C1 segment of cervical spinal cord (tissue), 14 donors: ENCODE results near the gene RHBDL2.
A peak's percentile ranks its signal among the peaks of the same experiment; 100 is the strongest.
"Not testable (repeated sequence)": the region's sequence is repeated elsewhere in the genome, so short reads cannot be mapped to it uniquely, and the experiment has no call there.

ENCODE experiments used
- DNase-seq, 14 donors: peaks; one replicate each; lab custom pipeline; 2025; lab: John Stamatoyannopoulos, UW

The RHBDL2 gene

GRCh38 chr1:38932571-38932970 lies 9.1 kb downstream of the RHBDL2 start:
- DNase-seq, result no peak

GRCh38 chr1:38929476-38929875 lies 12.2 kb downstream of the RHBDL2 start:
- DNase-seq, result peak in 12 of 14 donors; percentile 28 to 89 (median 77)

DNA sequence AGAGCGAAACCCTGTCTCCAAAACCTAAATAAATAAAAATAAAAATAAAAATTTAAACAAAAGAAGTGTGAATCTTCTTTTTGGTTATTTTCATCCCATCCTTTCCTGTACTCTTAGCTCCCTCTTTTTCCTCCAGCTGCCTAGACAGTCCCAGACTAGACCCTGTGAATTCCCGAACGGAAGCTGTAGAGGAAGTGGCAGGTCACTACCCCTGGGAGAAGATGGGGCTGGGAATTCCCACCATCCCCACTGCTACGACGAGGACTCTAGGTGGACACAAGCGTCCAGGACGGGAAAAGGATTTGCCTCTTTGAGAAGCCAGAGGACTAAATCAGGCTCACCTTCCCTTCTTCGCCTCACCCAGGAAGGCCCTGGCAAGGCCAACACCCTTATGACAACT lies 12.6 kb downstream of the RHBDL2 start:
- DNase-seq, result peak in 1 of 14 donors; percentile 85

DNA sequence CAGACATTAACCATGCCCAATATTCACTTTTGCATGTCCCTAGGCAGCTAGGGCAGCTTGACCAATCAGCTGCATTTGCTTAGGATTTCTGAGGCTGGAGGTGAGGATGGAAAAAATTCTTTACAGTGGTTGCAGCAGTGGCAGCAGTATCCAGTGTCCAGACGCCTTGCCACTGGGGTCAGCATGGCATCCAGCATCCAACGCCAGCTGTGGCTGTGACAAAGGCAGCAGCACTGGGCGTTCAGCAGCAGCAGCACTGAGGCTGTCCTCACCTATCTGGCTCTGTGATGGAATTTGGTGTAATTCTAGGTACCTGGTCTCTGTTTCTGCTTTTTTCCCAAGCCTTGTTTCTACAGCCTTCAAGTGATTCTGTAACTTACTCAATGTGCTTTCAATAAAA lies 15.5 kb downstream of the RHBDL2 start:
- DNase-seq, result peak in 4 of 14 donors; percentile 2 to 24 (median 8)

DNA sequence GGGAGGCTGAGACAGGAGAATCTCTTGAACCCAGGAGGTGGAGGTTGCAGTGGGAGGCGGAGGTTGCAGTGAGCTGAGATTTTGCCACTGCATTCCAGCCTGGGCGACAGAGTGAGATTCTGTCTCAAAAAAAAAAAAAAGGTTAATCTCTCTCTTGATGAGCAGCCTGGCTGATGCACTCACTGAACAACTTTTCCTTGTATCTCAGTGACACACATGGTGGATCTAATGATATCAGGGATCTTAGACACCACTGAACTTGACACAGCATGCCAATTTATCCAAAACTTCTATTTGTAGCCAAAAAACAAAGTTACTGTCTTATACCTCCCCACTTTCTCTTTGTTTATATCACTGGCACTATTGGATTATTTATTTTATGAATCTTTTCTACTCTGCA lies 16.2 kb downstream of the RHBDL2 start:
- DNase-seq, result no peak

DNA sequence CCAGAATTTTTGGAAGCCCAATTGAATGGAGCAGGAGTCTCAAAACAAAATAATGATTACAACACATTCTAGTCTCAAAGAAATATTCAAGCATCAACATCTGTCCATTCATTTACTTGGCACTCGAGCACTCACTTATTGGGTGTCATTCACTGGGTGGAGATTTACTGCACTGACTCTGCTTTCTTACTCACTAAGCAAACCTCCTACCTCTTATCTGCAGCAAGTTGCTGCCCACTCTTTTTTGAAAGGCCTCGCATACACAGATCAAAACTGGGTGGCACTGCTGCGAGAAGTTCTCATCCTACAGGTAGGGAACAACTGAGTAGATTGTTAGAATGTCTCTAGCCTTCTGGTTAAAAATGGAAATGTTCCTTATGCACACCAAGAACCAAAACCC lies 18.0 kb downstream of the RHBDL2 start:
- DNase-seq, result no peak

- peak in 9 of 14 donors; percentile 8 to 61 (median 27) for DNase-seq
Measured at GRCh38 chr1:38919130-38919529, 22.5 kb downstream of the RHBDL2 start.

DNA sequence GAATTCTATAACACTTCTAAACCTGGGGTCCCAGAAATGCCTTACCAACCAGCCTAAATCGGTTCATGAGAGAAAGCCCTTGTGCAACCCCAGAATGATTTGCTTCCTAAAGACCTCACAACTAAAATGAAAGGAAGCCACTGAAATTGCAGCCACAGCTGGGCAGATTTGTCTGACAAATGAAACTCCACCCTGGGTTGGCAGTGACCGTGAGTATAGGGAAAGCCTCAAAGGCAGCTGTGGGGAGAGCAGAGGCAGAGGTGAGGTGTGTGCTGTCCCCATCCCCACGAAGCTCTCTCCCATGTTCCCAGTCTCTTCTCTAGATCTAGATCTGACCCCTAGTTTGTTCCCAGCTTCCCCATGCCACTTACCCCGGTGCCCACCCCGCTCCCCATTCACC lies 23.1 kb downstream of the RHBDL2 start:
- peak in 1 of 14 donors; percentile 62 for DNase-seq

DNA sequence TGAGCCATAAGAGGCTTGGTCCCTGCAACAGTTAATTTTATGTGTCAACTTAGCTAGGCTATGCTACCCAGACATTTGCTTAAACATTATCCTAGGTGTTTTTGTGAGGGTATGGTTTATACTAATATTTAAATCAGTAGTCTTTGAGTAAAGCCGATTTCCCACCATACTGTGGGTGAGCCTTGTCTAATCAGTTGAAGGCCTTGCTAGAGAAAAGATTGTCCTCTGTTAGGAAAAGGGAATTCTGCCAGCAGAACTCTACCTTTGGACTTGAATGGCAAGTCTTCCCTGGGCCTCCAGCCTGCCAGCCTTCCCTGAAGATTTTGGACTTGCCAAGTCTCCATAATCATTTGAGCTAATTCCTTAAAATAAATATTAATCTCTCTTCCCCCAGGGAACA lies 23.9 kb downstream of the RHBDL2 start:
- no peak for DNase-seq

DNA sequence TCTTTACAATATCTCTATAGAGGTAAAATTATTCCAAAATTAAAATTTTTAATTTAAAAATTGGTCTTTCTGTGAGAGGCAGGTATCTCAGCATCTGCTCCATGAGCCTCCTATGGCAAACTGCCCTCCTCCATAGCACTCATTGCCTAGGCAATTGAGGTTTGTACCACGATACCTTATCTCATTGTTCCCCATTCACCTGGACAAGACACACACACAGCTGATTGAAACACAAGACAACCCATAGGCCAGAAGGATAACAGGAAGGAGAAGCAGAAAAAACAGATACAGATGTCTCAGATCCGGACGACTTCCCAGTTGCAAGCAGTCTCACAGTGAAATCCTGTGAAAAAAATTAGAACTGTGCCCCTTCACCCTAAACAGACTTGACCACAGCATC lies 24.3 kb downstream of the RHBDL2 start:
- DNase-seq, result no peak

- no peak for DNase-seq
Measured at GRCh38 chr1:38915352-38915948, 26.2 kb downstream of the RHBDL2 start.

GRCh38 chr1:38914908-38915307 lies 26.7 kb downstream of the RHBDL2 start:
- not testable (repeated sequence) for DNase-seq

- peak in 3 of 14 donors; percentile 5 to 86 (median 18) for DNase-seq
Measured at GRCh38 chr1:38908821-38909220, 32.8 kb downstream of the RHBDL2 start.

GRCh38 chr1:38905985-38906384 lies 35.6 kb downstream of the RHBDL2 start:
- no peak for DNase-seq

DNA sequence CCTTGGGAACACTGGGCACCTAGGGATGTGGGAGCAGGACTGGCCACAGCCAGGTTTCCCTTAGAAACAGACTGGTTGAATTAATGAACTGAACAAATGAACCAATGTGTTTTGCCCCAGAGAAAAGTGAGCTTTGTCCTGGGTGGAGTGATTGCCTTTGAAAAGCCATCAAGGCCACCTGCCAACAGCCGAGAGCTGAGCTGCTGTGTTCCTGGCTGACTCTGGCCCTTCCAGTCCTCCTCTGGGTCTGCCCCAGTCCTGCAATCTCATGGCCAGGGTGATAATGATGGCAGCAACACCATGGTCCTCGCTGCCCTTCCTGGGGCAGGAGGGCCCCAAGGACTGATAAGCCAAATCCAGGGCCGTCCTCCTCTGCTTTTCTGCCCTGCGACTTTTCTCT lies 42.1 kb downstream of the RHBDL2 start:
- no peak for DNase-seq

GRCh38 chr1:38898653-38899230 lies 42.9 kb downstream of the RHBDL2 start:
- no peak for DNase-seq

GRCh38 chr1:38896169-38896568 lies 45.5 kb downstream of the RHBDL2 start:
- DNase-seq, result no peak

- DNase-seq, result no peak
Measured at GRCh38 chr1:38892976-38893375, 48.7 kb downstream of the RHBDL2 start.

GRCh38 chr1:38891753-38892152 lies 49.9 kb downstream of the RHBDL2 start:
- DNase-seq, result no peak

DNA sequence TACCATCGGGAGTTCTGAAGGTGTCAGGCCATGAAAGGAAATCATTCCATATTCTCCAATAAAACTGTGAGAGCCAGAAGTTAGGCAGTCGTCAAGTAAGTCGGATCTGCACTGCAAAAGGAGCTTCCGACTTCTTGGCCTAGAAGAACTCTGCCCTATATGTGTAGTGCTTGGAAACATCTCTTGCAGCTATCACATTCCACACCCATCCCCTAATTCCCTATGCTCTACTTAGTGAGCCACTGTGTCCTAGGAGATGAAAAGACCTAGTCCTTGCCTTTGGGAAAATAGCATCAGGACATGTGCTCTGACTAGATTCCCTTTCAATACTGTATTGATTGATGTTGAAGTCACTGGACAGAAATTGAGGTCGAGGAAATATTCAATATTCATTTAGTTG lies 52.0 kb downstream of the RHBDL2 start:
- no peak for DNase-seq

DNA sequence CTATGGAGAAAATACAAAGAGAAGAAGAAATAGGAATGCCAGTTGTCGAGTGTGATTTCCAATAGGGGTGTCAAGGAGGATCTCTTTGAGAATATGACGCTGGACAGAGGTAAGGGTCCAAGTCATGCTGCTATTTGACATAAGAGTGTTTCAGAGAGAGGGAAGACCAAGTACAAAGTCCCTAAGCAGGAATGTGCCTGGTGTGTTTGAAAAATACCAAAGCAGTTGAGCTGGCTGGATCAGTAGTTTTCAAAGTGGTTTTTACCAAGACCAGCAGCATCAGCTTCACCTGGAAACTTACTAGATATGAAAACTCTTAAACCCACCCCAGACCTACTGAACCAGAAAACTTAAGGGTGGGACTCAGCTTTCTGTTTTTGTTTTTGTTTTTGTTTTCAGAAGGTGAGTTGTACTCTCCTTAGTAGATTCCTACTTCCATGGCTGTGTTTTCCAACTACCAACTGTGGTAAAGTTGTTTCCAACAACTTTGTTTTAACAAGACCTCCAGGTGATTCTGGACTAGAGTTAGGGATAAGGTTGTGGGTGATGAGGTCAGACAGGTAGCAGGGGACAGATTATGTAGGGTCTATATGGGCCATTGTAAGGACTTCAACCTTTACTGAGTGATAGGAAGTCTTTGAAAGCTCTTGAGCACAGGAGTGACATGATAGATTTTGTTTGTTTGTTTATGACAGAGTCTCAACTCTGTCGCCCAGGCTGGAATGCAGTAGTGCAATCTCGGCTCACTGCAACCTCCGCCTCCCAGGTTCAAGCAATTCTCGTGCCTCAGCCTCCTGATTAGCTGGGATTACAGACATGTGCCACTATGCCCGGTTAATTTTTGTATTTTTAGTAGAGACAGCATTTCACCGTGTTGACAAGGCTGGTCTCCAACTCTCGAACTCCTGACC lies 53.0 kb downstream of the RHBDL2 start:
- DNase-seq, result no peak

- DNase-seq, result no peak
Measured at GRCh38 chr1:38885092-38885491, 56.5 kb downstream of the RHBDL2 start.

DNA sequence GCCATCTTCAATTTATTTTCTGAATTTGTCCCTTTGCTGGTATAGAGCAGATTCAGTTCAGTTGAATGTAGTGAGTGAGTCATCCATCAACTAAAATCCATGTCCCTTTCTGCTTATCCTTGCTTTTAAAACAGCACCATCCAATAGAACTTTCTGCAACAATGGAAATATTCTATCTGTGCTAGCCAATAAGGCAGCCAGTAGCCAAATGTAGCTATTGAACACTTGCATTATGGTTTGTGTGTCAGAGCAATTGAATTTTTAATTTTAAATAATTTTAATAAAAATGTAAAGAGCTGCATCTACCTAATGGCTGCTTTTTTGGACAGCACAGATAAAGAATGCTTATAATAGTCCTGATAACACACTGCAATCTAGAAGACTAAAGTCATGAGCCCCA lies 60.1 kb downstream of the RHBDL2 start, which contains the start of gene GJA9:
Gene GJA9 (minus strand): TSS at position 101 of the 400 bp plus-strand sequence. CDS start 5,489 bp downstream, outside the sequence.
- no peak for DNase-seq
